ENCODE data around the gene DOHH. TPM values are rescaled to one million over a fixed set of nuclear protein-coding genes. Genes with fewer than 3 reads are reported as not detected.
A peak's percentile ranks its signal among the peaks of the same experiment; 100 is the strongest.

DOHH gene
- total and polyA plus RNA-seq, 4 experiments from 2014 or later: 3.1 to 13.0 (median 8.3) TPM

DNA sequence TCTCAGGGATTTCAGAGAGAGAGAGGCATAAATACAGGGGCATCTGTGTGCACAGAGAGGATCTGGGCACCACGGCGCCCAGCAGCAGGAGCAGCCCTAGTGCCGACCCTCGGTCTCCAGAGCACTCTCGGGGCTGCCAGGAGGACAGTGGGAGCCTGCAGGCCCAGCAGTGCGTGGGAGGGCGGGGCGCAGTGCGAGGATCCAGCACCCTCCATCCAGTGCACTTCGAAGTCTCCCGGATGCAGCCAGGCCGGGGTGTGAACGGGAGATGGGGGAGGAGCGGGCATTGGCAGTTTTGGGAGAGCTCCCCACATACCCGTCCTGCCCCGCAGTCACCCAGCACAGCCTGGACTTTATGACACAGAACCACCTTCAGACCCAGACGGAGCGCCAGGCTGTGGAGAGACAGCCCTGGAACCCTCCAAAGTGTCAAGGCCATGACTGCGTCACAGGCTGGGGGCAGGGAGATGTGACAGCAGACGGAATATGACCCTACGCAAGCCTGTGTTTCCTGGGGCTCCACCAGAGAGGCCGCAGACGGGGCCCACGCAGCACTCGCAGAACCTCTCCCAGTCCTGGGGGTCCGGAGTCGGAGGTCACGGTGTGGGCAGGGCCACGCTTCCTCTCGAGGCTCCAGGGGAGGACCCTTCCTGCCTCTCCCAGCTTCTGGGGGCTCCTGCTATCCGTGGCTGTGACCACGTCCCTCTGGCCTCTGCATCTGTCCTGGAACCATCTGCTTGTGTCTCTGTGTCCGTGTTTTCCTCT lies 23.8 kb upstream of the DOHH start:
- H3K9me3 Mint-ChIP-seq: no peaks in the 10 kb centered on the region
- H3K4me3 Mint-ChIP-seq: no peak overlapping the region
- peaks cover 4 to 10% (median 5%) of the 10 kb centered on the region in 4 donors for H3K4me1 Mint-ChIP-seq
- CTCF ChIA-PET (ENCODE audit: partially characterized antibody): no interaction called here
- H3K27ac Mint-ChIP-seq: no peak overlapping the region
- POLR2A ChIA-PET (ENCODE audit: partially characterized antibody): no interaction called here
- H3K4me3 ChIP-seq (ENCODE audit: low read length in 2 of 2): no peak overlapping the region
- H3K36me3 ChIP-seq (ENCODE audit: insufficient read depth, low read length): peaks cover 33% of the 10 kb centered on the region
- DNase-seq: no peak
- intact Hi-C loops (cut with micrococcal nuclease): no loop called here
- H3K36me3 Mint-ChIP-seq: peaks cover 8 to 21% of the 10 kb centered on the region in 2 donors
- H3K27me3 Mint-ChIP-seq: no peaks in the 10 kb centered on the region
- no peak overlapping the region for H3K27ac ChIP-seq (ENCODE audit: low read depth, low read length)
- no peaks in the 10 kb centered on the region for H3K27me3 ChIP-seq (ENCODE audit: insufficient read depth, low read length)
- no peaks in the 10 kb centered on the region for H3K4me1 ChIP-seq (ENCODE audit: insufficient read depth, low read length)
- no peaks in the 10 kb centered on the region for H3K9me3 ChIP-seq (ENCODE audit: control insufficient read depth in 1 of 2, low read length in 2 of 2)

DNA sequence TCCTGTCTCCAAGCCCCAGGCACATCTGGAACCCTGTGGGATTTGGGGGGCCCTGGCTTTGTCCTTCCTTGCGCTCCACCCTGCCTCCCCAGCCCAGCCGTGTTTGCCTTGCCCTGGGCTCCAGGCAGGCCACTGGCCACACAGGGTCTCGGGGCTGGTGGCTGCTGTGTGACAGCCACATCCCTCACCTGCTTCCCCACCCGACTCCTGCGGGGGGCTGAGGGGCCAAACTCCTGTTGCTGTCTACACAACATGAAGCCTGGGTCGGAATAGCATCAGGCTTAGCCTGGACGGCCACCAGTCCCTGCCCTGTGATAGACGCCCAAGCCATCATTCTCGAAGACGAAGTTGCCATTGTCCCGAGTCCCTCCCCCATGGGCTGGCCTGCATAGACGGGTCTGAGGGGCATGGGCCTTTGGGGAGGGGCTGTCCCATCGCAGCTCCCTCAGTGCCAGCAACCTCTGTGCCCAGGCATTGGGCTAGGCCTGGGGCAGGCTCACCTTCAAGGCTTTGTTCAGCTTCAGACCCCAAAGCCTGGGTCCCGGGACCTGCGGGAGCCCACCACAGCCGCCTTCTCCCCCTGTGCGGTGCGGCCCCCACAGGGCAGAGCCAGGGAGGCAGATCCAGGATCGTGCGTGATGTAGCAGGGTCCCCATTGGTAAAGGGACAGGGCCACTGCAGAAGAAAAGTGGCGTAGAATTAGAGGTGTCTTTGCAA lies 23.0 kb upstream of the DOHH start:
- H3K27me3 Mint-ChIP-seq: no peaks in the 10 kb centered on the region
- CTCF ChIA-PET (ENCODE audit: partially characterized antibody): no interaction called here
- Histone ChIP-seq H3K9me3 (ENCODE audit: control insufficient read depth in 1 of 2, low read length in 2 of 2) (no peaks in the 10 kb centered on the region), H3K4me3 (ENCODE audit: low read length in 2 of 2) (no peak overlapping the region), H3K27ac (ENCODE audit: low read depth, low read length) (no peak overlapping the region), H3K4me1 (ENCODE audit: insufficient read depth, low read length) (no peaks in the 10 kb centered on the region), H3K27me3 (ENCODE audit: insufficient read depth, low read length) (no peaks in the 10 kb centered on the region), H3K36me3 (ENCODE audit: insufficient read depth, low read length) (peaks cover 38% of the 10 kb centered on the region)
- peaks cover 8 to 25% of the 10 kb centered on the region in 2 donors for H3K36me3 Mint-ChIP-seq
- intact Hi-C loops (cut with micrococcal nuclease): no loop called here
- peaks cover 4 to 15% (median 6%) of the 10 kb centered on the region in 4 donors for H3K4me1 Mint-ChIP-seq
- no peak overlapping the region for H3K27ac Mint-ChIP-seq
- POLR2A ChIA-PET (ENCODE audit: partially characterized antibody): interaction anchor here (0.9 kb wide), 1 partner anchor 22 kb away, joined by 3 read pairs; no protein-coding TSS in a partner anchor
- no peaks in the 10 kb centered on the region for H3K9me3 Mint-ChIP-seq
- no peak overlapping the region for H3K4me3 Mint-ChIP-seq
- DNase-seq: no peak

GRCh38 chr19:3522421-3523360 lies 22.2 kb upstream of the DOHH start:
- Histone ChIP-seq H3K27ac (ENCODE audit: low read depth, low read length) (no peak overlapping the region), H3K36me3 (ENCODE audit: insufficient read depth, low read length) (peaks cover 37% of the 10 kb centered on the region), H3K4me1 (ENCODE audit: insufficient read depth, low read length) (no peaks in the 10 kb centered on the region), H3K9me3 (ENCODE audit: control insufficient read depth in 1 of 2, low read length in 2 of 2) (no peaks in the 10 kb centered on the region), H3K27me3 (ENCODE audit: insufficient read depth, low read length) (no peaks in the 10 kb centered on the region), H3K4me3 (ENCODE audit: low read length in 2 of 2) (no peak overlapping the region)
- ChIA-PET CTCF (ENCODE audit: partially characterized antibody) (interaction anchor here (0.6 to 1.3 kb wide), 2 partner anchors 44 to 833 kb away, joined by 3 to 4 read pairs; no protein-coding TSS in a partner anchor), POLR2A (ENCODE audit: partially characterized antibody) (interaction anchor here (0.5 to 0.9 kb wide), 3 partner anchors 17 to 36 kb away, joined by 3 to 4 read pairs (median 3); no protein-coding TSS in a partner anchor)
- intact Hi-C loops (cut with micrococcal nuclease): no loop called here
- no peak for DNase-seq
- Mint-ChIP-seq H3K27me3 (no peaks in the 10 kb centered on the region), H3K27ac (peak overlapping the region in 1 of 7 donors; percentile 17), H3K4me1 (peaks cover 5 to 20% (median 6%) of the 10 kb centered on the region in 4 donors), H3K4me3 (no peak overlapping the region), H3K9me3 (no peaks in the 10 kb centered on the region), H3K36me3 (peaks cover 8 to 26% of the 10 kb centered on the region in 2 donors)

DNA sequence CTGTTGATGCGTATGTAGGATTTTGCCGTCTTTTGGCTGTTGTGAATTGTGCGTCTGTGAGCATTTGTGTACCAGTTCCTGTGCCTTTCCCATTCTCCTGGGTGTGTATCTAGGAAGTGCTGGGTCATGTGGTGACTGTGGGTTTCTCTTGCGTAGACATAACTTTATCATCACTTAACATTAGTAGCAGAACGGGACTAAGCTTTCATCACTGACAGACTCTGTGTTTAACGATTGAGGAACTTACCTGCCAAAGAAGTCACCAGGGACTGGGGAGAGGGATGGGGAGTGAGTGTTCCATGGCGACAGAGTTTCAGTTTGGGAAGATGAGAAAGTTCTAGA lies 20.6 kb upstream of the DOHH start:
- ChIA-PET CTCF (ENCODE audit: partially characterized antibody) (interaction anchor here (1.3 kb wide), 1 partner anchor 45 kb away, joined by 3 read pairs; no protein-coding TSS in a partner anchor), POLR2A (ENCODE audit: partially characterized antibody) (no interaction called here)
- no peak overlapping the region for H3K27ac ChIP-seq (ENCODE audit: low read depth, low read length)
- H3K4me1 ChIP-seq (ENCODE audit: insufficient read depth, low read length): peaks cover 11% of the 10 kb centered on the region
- no peak overlapping the region for H3K4me3 ChIP-seq (ENCODE audit: low read length in 2 of 2)
- H3K4me1 Mint-ChIP-seq: peaks cover 11 to 32% (median 13%) of the 10 kb centered on the region in 4 donors
- peaks cover 25% of the 10 kb centered on the region for H3K36me3 ChIP-seq (ENCODE audit: insufficient read depth, low read length)
- no peaks in the 10 kb centered on the region for H3K27me3 Mint-ChIP-seq
- DNase-seq: no peak
- no peaks in the 10 kb centered on the region for H3K27me3 ChIP-seq (ENCODE audit: insufficient read depth, low read length)
- no peaks in the 10 kb centered on the region for H3K9me3 Mint-ChIP-seq
- H3K4me3 Mint-ChIP-seq: no peak overlapping the region
- H3K36me3 Mint-ChIP-seq: peaks cover 8 to 26% of the 10 kb centered on the region in 2 donors
- H3K9me3 ChIP-seq (ENCODE audit: control insufficient read depth in 1 of 2, low read length in 2 of 2): no peaks in the 10 kb centered on the region
- intact Hi-C loops (cut with micrococcal nuclease): no loop called here
- H3K27ac Mint-ChIP-seq: peak overlapping the region in 4 of 7 donors; percentile 13 to 77 (median 61)

- no peak overlapping the region for H3K27ac ChIP-seq (ENCODE audit: low read depth, low read length)
- no peaks in the 10 kb centered on the region for H3K27me3 ChIP-seq (ENCODE audit: insufficient read depth, low read length)
- Mint-ChIP-seq H3K4me3 (no peak overlapping the region), H3K4me1 (peaks cover 13 to 39% (median 18%) of the 10 kb centered on the region in 4 donors), H3K9me3 (no peaks in the 10 kb centered on the region), H3K27ac (peak overlapping the region in 4 of 7 donors; percentile 13 to 77 (median 46)), H3K27me3 (no peaks in the 10 kb centered on the region), H3K36me3 (peaks cover 8 to 26% of the 10 kb centered on the region in 2 donors)
- no peak for DNase-seq
- peaks cover 23% of the 10 kb centered on the region for H3K36me3 ChIP-seq (ENCODE audit: insufficient read depth, low read length)
- ChIA-PET CTCF (ENCODE audit: partially characterized antibody) (no interaction called here), POLR2A (ENCODE audit: partially characterized antibody) (interaction anchor here (0.6 kb wide), 1 partner anchor 17 kb away, joined by 3 read pairs; no protein-coding TSS in a partner anchor)
- intact Hi-C loops (cut with micrococcal nuclease): no loop called here
- H3K4me1 ChIP-seq (ENCODE audit: insufficient read depth, low read length): peaks cover 15% of the 10 kb centered on the region
- no peak overlapping the region for H3K4me3 ChIP-seq (ENCODE audit: low read length in 2 of 2)
- H3K9me3 ChIP-seq (ENCODE audit: control insufficient read depth in 1 of 2, low read length in 2 of 2): no peaks in the 10 kb centered on the region
Measured at GRCh38 chr19:3520166-3521103, 20.0 kb upstream of the DOHH start.

- ChIA-PET POLR2A (ENCODE audit: partially characterized antibody) (no interaction called here), CTCF (ENCODE audit: partially characterized antibody) (no interaction called here)
- Mint-ChIP-seq H3K4me3 (no peak overlapping the region), H3K27ac (no peak overlapping the region), H3K4me1 (peaks cover 17 to 49% (median 25%) of the 10 kb centered on the region in 4 donors), H3K27me3 (no peaks in the 10 kb centered on the region), H3K9me3 (no peaks in the 10 kb centered on the region), H3K36me3 (peaks cover 8 to 19% of the 10 kb centered on the region in 2 donors)
- peaks cover 16% of the 10 kb centered on the region for H3K36me3 ChIP-seq (ENCODE audit: insufficient read depth, low read length)
- H3K4me3 ChIP-seq (ENCODE audit: low read length in 2 of 2): no peak overlapping the region
- no peak overlapping the region for H3K27ac ChIP-seq (ENCODE audit: low read depth, low read length)
- intact Hi-C loops (cut with micrococcal nuclease): no loop called here
- no peaks in the 10 kb centered on the region for H3K9me3 ChIP-seq (ENCODE audit: control insufficient read depth in 1 of 2, low read length in 2 of 2)
- no peak for DNase-seq
- H3K4me1 ChIP-seq (ENCODE audit: insufficient read depth, low read length): peaks cover 15% of the 10 kb centered on the region
- H3K27me3 ChIP-seq (ENCODE audit: insufficient read depth, low read length): no peaks in the 10 kb centered on the region
Measured at GRCh38 chr19:3519126-3519525, 18.7 kb upstream of the DOHH start.
